HG02678 (cell line): ENCODE results near the gene OR3A2.
"Not testable (repeated sequence)": the region's sequence is repeated elsewhere in the genome, so short reads cannot be mapped to it uniquely, and the experiment has no call there.

Experiments
- ATAC-seq: cut with Tn5 transposase; IDR thresholded peaks from one replicate; pipeline ENCODE4 v1.9.1; 2021; ENCODE audit warnings: mild to moderate bottlenecking, moderate library complexity; ENCODE audit not compliant: unreplicated experiment

The OR3A2 gene

DNA sequence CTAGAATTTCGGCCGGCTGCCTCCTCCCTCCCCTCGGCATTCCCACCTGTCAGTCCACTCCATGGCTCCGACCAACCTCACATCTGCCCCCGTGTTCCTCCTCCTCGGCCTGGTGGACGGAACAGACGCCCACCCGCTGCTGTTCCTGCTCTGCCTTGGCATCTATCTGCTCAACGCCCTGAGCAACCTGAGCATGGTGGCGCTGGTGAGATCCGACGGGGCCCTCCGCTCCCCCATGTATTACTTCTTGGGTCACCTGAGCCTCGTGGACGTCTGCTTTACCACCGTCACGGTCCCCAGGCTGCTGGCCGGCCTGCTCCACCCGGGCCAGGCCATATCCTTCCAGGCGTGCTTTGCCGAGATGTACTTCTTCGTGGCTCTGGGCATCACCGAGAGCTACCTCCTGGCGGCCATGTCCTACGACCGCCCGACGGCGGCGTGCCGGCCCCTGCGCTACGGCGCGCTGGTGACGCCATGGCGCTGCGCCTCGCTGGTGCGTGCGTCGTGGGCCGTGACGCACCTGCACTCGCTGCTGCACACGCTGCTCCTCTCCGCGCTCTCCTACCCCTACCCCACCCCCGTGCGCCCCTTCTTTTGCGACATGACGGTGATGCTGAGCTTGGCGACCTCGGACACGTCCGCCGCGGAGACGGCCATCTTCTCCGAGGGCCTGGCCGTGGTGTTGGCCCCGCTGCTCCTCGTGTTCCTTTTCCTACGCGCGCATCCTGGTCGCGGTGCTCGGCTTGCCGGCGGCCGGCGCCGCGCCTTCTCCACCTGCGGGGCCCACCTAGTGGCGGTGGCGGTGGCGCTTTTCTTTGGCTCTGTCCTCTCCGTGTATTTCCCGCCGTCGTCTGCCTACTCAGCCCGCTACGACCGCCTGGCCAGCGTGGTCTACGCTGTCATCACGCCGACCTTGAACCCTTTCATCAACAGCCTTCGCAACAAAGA, at the start of gene OR3A2:
Gene OR3A2 (minus strand): TSS at position 440 of the 948 bp plus-strand sequence.
- ATAC-seq = no peak

DNA sequence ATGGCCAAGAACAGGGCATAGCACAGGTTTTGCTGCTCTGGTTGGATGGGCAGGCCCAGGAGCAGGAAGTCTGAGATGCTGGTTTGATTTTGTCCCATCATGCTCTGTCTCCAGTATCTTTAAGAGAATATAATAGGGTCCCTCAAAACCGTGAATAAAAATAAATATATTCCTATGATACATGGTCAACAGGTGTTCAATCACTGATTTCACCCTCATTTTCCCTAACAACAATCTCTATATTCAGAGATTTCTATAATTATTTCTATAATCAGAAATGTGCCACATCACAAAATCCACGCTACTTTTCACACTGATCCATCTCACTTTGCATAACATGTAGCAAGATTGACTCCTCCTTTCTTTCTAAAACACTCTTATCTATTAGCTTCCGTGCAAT, 47.6 kb upstream of the OR3A2 start, which contains the start of gene OR1E2:
Gene OR1E2 (minus strand): TSS at position 101 of the 400 bp plus-strand sequence. CDS start 0 bp downstream, at position 101.
- ATAC-seq = no peak

DNA sequence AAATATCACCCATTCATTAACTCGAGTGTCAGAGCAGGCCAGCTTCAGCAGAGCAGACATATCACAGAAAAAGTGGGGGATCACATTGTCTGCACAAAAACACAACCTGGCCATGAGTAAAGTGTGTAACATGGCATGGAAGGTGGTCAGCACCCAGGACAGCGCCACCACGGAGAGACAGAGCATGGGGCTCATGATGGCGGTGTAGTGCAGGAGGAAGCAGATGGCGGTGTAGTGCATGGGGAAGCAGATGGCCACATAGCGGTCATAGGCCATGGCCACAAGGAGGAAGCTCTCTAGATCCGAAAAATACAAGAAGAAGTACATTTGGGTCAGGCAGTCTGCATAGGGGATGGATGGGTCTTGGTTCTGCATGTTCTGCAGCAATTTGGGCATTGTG, 47.1 kb upstream of the OR3A2 start:
- ATAC-seq = not testable (repeated sequence)

DNA sequence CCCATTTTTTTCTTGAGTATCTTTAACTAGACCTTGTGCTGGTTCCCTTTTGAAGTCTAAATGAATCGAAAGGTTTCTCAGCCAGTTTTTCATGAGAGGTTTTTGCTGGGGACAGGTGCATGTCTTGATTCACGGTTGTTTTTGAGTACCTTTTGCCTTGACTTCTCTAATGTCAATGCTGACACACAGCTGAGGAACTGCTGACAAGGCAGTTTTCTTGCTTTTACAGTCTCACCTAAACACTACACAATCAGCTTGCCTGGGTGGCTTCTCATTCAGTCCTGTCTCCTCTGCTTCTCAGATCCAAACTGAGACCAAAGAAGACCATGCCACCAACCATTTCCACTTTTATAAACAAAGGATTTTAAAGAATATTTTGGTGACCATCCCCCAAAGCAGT, 32.1 kb upstream of the OR3A2 start:
- ATAC-seq = no peak

DNA sequence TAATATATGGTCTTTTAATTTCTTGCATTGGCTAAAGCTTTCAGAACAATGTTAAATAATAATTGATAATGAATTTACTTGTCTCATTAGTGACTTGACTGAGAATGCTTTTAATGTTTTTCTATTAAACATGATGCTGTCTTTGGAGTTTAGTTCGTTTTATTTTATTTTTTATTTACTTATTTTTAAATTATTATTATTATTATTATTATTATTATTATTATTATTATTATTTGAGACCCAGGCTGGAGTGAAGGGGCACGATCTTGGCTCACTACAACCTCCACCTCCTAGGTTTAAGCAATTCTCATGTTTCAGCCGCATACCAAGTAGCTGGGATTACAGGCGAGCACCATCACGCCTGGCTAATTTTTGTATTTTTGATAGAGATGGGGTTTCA, 29.5 kb upstream of the OR3A2 start:
- ATAC-seq = no peak

DNA sequence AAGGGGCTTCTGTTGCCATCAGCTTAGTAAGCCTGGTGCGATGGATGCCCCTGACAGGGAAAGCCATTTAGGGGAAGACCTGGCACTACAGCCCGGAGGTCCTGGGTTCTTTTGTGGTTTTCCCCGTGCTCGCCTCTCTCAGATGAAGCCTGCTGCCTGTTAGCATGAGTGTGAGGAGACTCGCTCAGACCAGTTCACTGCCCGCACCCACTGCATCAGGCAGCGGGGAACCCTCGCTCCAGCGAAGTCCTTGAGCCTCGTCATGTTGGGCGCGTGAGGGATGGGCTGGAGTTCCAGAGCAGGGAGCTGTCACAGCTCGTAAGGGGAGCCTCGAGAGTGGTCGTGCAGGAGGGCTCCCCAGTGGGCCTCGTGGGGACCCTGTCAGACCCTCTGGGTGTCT, 26.1 kb upstream of the OR3A2 start:
- not testable (repeated sequence) for ATAC-seq

DNA sequence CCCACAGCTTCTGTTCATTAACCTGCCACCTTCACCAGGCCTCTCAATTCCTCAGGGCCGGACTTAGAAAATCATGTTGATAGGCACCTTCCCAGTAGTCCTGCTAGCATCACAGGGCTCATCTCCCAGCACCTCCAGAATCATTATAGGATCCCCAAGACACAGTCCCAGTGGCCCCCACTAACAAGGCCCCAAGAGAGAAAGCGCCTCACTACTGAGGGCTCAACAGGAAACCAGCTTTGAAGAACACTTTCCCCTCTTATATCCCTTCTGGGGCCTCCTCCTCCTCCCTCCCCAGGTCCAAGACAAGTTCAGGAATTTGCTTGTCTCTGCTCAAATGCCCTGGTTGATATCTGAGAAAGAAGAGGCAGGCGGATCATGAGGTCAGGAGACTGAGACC, 25.0 kb upstream of the OR3A2 start, which contains the start of gene OR3A3:
Gene OR3A3 (plus strand): TSS at position 301 of the 400 bp plus-strand sequence.
- ATAC-seq = no peak

DNA sequence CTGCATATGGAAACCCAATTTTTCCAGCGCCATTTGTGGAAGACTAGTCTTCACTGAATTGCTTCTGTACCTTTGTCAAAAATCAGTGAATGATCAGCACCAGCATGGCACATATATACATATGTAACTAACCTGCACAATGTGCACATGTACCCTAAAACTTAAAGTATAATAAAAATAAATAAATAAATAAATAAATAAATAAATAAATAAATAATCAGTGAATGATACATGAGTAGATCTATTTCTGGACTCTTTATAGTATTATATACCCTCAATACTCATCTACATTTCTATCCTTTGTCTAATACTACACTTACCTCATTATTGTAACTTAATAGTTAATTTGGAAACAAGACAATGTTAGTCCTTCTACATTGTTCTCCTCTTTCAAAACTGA, 17.7 kb upstream of the OR3A2 start:
- ATAC-seq = not testable (repeated sequence)

DNA sequence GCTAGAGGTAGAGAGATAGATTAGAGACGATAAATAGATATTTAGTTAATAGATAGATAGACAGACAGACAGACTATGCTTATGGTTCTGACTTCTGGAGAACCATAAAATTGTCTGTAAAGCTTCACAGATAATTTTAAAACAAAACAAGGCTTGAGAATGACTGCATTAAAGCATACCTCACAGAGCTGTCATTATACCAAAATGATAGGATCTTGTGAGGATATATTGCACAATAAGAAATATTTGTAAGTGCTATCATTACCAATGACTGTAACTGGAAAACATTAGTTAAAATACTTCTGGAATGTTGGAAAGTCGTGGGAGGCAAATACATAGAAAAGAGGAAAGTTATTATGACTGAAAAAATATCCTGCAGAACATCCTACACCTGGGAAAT, 15.7 kb upstream of the OR3A2 start:
- ATAC-seq = no peak

DNA sequence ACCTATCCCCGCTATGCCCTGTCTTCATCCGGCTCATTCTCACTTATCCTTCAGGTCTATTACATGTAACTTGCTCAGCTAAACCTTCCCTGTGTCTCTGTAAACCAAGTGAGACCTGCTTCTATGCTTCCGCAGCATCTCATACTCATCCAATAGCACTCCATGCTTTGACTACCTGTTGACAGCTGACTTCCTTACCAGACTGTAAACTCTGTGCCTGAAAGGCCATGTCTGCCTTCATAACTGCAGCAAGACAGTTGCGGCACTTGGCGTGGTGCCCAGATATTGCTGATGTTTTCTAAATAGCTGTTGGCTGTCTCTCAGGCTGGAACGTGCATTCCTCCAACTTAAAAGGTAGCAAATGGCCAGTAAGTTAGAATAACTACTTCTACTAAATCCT, 13.9 kb upstream of the OR3A2 start:
- no peak for ATAC-seq

DNA sequence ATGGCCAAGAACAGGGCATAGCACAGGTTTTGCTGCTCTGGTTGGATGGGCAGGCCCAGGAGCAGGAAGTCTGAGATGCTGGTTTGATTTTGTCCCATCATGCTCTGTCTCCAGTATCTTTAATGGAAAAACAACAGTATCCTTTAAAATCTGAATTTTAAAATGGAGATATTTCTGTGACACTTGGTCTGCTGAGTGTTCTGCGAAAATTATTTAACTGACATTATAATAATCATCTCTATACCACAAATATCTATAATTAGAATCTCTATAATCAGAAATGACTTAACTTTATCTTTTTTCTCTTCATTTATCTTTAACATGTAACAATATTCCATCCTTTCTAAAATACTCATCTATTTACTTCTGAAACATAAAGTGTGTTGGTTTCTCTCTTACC, 12.2 kb upstream of the OR3A2 start, which contains the start of gene OR1E1:
Gene OR1E1 (minus strand): TSS at position 101 of the 400 bp plus-strand sequence. CDS start 0 bp downstream, at position 101.
- ATAC-seq = no peak

DNA sequence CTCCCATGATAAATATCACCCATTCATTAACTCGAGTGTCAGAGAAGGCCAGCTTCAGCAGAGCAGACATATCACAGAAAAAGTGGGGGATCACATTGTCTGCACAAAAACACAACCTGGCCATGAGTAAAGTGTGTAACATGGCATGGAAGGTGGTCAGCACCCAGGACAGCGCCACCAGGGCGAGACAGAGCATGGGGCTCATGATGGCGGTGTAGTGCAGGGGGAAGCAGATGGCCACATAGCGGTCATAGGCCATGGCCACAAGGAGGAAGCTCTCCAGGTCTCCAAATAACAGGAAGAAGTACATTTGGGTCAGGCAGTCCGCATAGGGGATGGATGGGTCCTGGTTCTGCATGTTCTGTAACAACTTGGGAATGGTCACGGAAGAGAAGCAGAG, 11.7 kb upstream of the OR3A2 start:
- ATAC-seq = not testable (repeated sequence)

DNA sequence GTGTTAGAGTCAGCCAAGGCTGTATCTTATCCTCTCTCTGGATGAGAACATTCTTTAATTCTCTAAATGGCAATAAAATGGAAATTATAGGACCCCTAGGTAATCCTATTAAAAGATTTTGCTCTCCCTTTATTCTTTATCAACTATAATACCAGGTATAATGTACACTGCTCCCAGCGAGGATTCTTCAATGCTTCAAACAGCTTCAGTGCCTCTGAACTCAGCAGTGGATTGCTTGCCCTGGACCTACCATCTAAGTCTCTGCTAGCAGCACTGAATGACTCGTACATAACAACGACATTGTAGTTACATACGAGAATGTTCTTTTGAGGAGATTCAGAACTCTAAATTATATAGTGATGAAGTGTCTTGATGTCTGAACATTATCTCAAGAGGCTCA, 3.7 kb upstream of the OR3A2 start:
- ATAC-seq = no peak

DNA sequence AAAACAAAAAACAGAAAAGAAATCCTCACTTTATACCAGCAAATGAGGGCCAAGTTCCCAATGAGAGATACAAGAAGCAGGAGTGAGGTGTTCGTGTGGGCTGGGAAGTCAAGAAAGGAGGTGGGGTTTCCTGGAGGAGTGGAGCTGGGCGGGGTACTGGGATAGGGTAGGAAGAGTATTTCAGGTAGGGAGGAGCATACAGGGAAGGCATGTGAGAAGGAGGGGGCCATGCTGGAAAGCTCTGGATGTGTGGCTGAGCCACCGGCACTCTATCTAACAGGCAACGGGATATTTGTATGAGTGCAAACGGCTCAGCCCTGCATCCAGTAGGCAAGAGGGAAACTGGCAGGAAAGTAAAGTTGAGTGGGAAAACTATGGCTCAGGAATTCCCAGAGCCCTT, 4.2 kb downstream of the OR3A2 start:
- ATAC-seq = no peak

DNA sequence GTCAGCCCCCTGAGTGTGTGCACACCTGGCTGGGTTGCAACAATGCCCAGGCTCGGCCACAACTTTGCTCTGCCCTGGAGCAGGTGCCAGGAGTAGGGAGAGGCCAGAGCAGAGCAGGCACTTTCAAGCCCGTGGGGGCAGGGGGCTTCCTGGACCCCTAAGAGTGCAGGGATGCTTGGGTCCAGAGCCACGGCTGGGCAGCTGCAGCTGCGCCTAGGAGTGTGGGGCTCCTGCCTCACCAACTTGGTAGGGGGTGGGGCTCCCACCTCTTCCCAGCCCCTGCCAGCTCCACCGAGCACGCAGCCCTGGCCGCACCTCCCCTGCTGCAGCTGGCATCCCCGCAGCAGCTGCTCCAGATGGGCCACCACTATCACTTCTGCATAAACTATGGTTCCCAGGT, 7.8 kb downstream of the OR3A2 start:
- ATAC-seq = no peak

DNA sequence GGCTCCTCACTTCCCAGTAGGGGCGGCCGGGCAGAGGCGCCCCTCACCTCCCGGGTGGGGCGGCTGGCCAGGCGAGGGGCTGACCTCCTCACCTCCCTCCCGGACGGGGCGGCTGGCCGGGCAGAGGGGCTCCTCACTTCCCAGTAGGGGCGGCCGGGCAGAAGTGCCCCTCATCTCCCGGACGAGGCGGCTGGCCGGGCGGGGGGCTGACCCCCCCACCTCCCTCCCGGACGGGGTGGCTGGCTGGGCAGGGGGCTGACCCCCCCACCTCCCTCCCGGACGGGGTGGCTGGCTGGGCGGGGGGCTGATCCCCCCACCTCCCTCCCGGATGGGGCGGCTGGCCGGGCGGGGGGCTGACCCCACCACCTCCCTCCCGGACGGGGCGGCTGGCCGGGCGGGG, 14.9 kb downstream of the OR3A2 start:
- not testable (repeated sequence) for ATAC-seq

DNA sequence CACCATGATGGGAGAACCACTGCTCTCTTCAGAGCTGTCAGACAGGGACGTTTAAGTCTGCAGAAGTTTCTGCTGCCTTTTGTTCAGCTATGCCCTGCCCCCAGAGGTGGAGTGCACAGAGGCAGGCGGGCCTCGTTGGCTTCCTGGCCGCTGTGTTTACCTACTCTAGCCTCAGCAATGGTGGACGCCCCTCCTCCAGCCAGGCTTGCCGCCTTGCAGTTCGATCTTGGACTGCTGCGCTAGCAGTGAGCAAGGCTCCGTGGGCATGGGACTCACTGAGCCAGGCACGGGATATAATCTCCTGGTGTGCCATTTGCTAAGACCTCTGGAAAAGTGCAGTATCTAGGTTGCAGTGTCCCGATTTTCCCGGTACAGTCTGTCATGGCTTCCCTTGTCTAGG, 43.3 kb downstream of the OR3A2 start:
- not testable (repeated sequence) for ATAC-seq

DNA sequence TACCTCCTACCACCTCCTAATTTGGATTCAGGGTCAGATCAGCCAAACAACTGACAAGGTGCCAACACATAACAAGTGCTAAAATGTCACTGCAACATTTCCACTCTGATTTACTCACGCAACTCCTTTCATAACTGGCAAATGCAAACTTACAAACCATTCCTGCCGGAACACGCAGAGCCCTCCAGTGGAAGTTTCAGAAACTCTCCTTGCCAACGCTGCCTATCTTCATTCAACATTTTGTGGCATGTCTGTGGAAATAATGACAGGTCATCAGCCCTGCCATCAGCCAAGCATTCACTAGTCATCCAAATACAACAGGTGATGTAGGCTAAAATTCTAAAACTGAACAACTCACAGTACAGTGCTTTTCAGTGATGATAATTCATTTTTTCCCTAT, 50.2 kb downstream of the OR3A2 start:
- ATAC-seq = no peak

DNA sequence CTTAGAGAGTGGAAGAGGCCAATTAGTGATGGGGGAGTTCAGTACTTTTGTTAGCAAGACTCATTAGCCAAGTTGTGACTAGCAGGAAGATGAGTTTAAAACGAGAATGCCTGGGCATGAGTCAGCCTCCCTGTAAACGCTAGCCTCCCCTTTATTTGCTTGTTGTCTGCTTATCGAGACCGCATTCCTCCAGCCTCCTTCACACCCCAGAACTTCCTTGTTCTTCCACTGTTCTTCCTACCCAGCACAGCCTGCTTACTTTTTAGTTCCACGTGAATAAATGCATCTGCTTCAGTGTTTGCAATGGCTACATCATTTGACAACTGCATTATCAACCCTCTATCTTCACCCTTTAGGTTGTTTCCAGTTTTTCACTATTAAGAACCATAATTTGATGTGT, 67.8 kb downstream of the OR3A2 start:
- ATAC-seq = no peak

DNA sequence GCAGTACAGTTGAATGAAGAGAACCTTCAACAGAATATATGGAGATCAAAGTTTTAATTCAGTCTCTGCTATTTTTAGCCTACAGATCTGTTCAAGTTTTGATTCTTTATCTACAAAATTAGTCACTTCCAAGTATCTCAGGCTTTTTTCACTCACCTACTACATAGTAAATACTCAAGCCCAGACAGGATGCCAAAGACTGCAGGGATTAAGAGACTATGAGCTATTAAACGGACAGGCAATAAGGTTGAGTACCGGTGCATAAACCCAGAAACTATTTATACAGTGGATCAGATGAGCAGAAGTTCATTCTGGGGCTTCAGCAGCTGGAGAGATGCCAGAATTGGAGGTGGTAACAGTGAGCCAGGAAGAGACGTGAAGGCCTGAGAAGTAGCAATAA, 69.3 kb downstream of the OR3A2 start:
- no peak for ATAC-seq

DNA sequence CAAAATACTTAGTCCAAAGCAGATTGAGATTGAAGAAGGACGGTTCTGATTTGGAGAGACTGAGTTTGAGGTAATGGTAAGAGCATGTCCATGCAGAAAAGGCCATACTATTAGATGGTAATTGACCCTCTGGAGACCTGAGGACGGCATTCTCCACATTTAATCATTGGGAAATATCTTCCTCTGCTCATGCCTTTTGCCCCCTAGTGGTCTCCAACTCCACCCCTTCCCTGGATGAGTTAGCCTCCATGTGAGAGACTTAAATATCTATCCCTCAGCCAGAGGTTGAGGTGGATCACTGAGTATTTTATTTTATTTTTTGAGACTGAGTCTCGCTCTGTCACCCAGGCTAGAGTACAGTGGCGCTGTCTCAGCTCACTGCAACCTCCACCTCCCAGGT, 77.5 kb downstream of the OR3A2 start:
- ATAC-seq = no peak

DNA sequence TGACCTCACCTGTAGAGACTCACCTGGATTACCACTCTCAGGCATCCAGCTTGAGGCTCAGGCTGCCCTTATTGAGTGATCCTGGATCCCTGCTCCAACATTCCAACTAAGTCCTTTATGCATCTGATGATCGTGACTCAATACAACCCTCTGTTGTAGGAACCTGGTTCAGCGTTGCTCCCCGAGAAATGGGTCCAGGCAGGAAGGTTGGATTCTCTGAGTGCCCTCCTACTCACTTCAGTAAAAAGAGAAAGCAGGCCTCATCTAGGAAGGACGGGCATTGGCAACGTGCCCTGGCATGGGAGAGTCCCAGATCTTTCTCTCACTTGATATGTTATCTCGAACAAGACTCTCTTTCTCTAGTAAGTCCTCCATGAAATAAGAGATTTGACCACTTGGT, 87.8 kb downstream of the OR3A2 start, which contains the start of gene OR3A1:
Gene OR3A1 (minus strand): TSS at position 101 of the 400 bp plus-strand sequence. CDS start 5,778 bp downstream, outside the sequence.
- ATAC-seq = no peak
